ENCODE results near the gene KCNIP1. TPM values are rescaled to one million over a fixed set of nuclear protein-coding genes. Genes with fewer than 3 reads are reported as not detected.

KCNIP1 gene
- total and polyA plus RNA-seq, 4 donors: 0.13 to 1.8 (median 0.72) TPM

GRCh38 chr5:170720984-170721383 lies 217.2 kb downstream of the KCNIP1 start:
- H3K36me3 ChIP-seq (ENCODE audit: control insufficient read depth in 4 of 4, insufficient read depth in 4 of 4, low read length in 4 of 4): no peaks in the 10 kb centered on the region
- no peak for TF ChIP-seq CTCF (IDR thresholded peaks at IDR 0.05; ENCODE audit: control extremely low read depth, extremely low read depth)
- DNase-seq (no peak), ATAC-seq (ENCODE audit: insufficient read depth, low FRiP score) (no peak)
- no peak overlapping the region for H3K27ac ChIP-seq (ENCODE audit: low read depth in 1 of 2, low read length in 1 of 2)
- no peak overlapping the region for H3K9ac ChIP-seq (ENCODE audit: insufficient read depth in 1 of 2, low read length in 2 of 2)
- peaks cover 0 to 4% (median 0%) of the 10 kb centered on the region in 3 donors for H3K27me3 ChIP-seq (ENCODE audit: control insufficient read depth in 3 of 3, insufficient read depth in 3 of 3, low read length in 2 of 3)
- WGBS, 2 donors: 65 to 80% methylated on average over 1 of the region's 1 CpG
- H3K4me3 ChIP-seq: no peak overlapping the region
- peaks cover 0 to 4% (median 0%) of the 10 kb centered on the region in 4 donors for H3K9me3 ChIP-seq (ENCODE audit: control insufficient read depth in 4 of 4, insufficient read depth in 3 of 4, low read length in 3 of 4)
- peaks cover 0 to 16% (median 0%) of the 10 kb centered on the region in 5 donors for H3K4me1 ChIP-seq (ENCODE audit: control insufficient read depth in 5 of 5, insufficient read depth in 5 of 5, low read length in 5 of 5)

- Histone ChIP-seq H3K27me3 (ENCODE audit: control insufficient read depth in 3 of 3, insufficient read depth in 3 of 3, low read length in 2 of 3) (peaks cover 0 to 4% (median 0%) of the 10 kb centered on the region in 3 donors), H3K9me3 (ENCODE audit: control insufficient read depth in 4 of 4, insufficient read depth in 3 of 4, low read length in 3 of 4) (peaks cover 0 to 4% (median 0%) of the 10 kb centered on the region in 4 donors), H3K4me3 (no peak overlapping the region), H3K9ac (ENCODE audit: insufficient read depth in 1 of 2, low read length in 2 of 2) (no peak overlapping the region), H3K4me1 (ENCODE audit: control insufficient read depth in 5 of 5, insufficient read depth in 5 of 5, low read length in 5 of 5) (peaks cover 0 to 9% (median 0%) of the 10 kb centered on the region in 5 donors), H3K27ac (ENCODE audit: low read depth in 1 of 2, low read length in 1 of 2) (no peak overlapping the region), H3K36me3 (ENCODE audit: control insufficient read depth in 4 of 4, insufficient read depth in 4 of 4, low read length in 4 of 4) (no peaks in the 10 kb centered on the region)
- WGBS, 2 donors: 84 to 91% methylated on average over 6 of the region's 6 CpGs
- TF ChIP-seq CTCF (IDR thresholded peaks at IDR 0.05; ENCODE audit: control extremely low read depth, extremely low read depth): no peak
- ATAC-seq (ENCODE audit: insufficient read depth, low FRiP score): no peak
- no peak for DNase-seq
Measured at GRCh38 chr5:170721681-170722080, 217.9 kb downstream of the KCNIP1 start.

- Histone ChIP-seq H3K27me3 (ENCODE audit: control insufficient read depth in 3 of 3, insufficient read depth in 3 of 3, low read length in 2 of 3) (peaks cover 0 to 4% (median 2%) of the 10 kb centered on the region in 3 donors), H3K4me3 (no peak overlapping the region), H3K36me3 (ENCODE audit: control insufficient read depth in 4 of 4, insufficient read depth in 4 of 4, low read length in 4 of 4) (no peaks in the 10 kb centered on the region), H3K9ac (ENCODE audit: insufficient read depth in 1 of 2, low read length in 2 of 2) (no peak overlapping the region), H3K27ac (ENCODE audit: low read depth in 1 of 2, low read length in 1 of 2) (no peak overlapping the region), H3K4me1 (ENCODE audit: control insufficient read depth in 5 of 5, insufficient read depth in 5 of 5, low read length in 5 of 5) (peaks cover 0 to 4% (median 0%) of the 10 kb centered on the region in 5 donors), H3K9me3 (ENCODE audit: control insufficient read depth in 4 of 4, insufficient read depth in 3 of 4, low read length in 3 of 4) (peaks cover 0 to 4% (median 0%) of the 10 kb centered on the region in 4 donors)
- TF ChIP-seq CTCF (IDR thresholded peaks at IDR 0.05; ENCODE audit: control extremely low read depth, extremely low read depth): no peak
- ATAC-seq (ENCODE audit: insufficient read depth, low FRiP score): no peak
- 75 to 79% methylated on average over 3 of the region's 3 CpGs for WGBS, 2 donors
- no peak for DNase-seq
Measured at GRCh38 chr5:170722316-170722715, 218.5 kb downstream of the KCNIP1 start.

- 92 to 97% methylated on average over 1 of the region's 1 CpG for WGBS, 2 donors
- Histone ChIP-seq H3K9me3 (ENCODE audit: control insufficient read depth in 4 of 4, insufficient read depth in 3 of 4, low read length in 3 of 4) (peaks cover 0 to 8% (median 2%) of the 10 kb centered on the region in 4 donors), H3K4me3 (no peak overlapping the region), H3K36me3 (ENCODE audit: control insufficient read depth in 4 of 4, insufficient read depth in 4 of 4, low read length in 4 of 4) (no peaks in the 10 kb centered on the region), H3K27ac (ENCODE audit: low read depth in 1 of 2, low read length in 1 of 2) (no peak overlapping the region), H3K9ac (ENCODE audit: insufficient read depth in 1 of 2, low read length in 2 of 2) (no peak overlapping the region), H3K4me1 (ENCODE audit: control insufficient read depth in 5 of 5, insufficient read depth in 5 of 5, low read length in 5 of 5) (no peaks in the 10 kb centered on the region), H3K27me3 (ENCODE audit: control insufficient read depth in 3 of 3, insufficient read depth in 3 of 3, low read length in 2 of 3) (peaks cover 0 to 4% (median 0%) of the 10 kb centered on the region in 3 donors)
- no peak for DNase-seq
- TF ChIP-seq CTCF (IDR thresholded peaks at IDR 0.05; ENCODE audit: control extremely low read depth, extremely low read depth): no peak
- no peak for ATAC-seq (ENCODE audit: insufficient read depth, low FRiP score)
Measured at GRCh38 chr5:170731052-170731451, 227.2 kb downstream of the KCNIP1 start.

All from lung (tissue), 12 donors.